A673 (cell line): Measurements from ENCODE around the gene KIAA0319L. TPM values are rescaled to one million over a fixed set of nuclear protein-coding genes. Genes with fewer than 3 reads are reported as not detected.

Experiments used
- BruUV-seq: library from RNA; stranded (reverse); fragments of 400-500 nt; replicated peaks from 2 replicates; lab custom pipeline; 2021; lab: Mats Ljungman, UMichigan
- CTCF ChIA-PET: fragments of 300-600 bp; sonication (Branson Sonifier 250); formaldehyde crosslinking; loops from one replicate; lab custom pipeline; 2022; ENCODE audit warnings: antibody characterized with exemption; lab: Charles Lee
- POLR2A ChIA-PET: fragments of 300-600 bp; sonication (Branson Sonifier 250); formaldehyde crosslinking; loops from one replicate; lab custom pipeline; 2022; ENCODE audit warnings: antibody characterized with exemption; ENCODE audit not compliant: low non-redundant PET; lab: Charles Lee
- DNase-seq: peaks from one replicate; pipeline ENCODE4 v3.0.0-alpha.2; 2015; ENCODE audit warnings: low spot score
- H3K27ac ChIP-seq: fragments of 200-600 bp; sonication (generic); 2 replicates; pipeline ENCODE4 v1.5.1; 2016; ENCODE audit warnings: mixed run types, low read depth, mild to moderate bottlenecking, mixed read lengths, antibody characterized with exemption, low read length; ENCODE audit not compliant: poor library complexity, severe bottlenecking
- H3K27me3 ChIP-seq: fragments of 200-600 bp; sonication (generic); replicated peaks from 2 replicates; pipeline ENCODE4 v1.6.1; 2017; ENCODE audit warnings: mixed run types, low read depth, mild to moderate bottlenecking, mixed read lengths, antibody characterized with exemption, low read length; ENCODE audit not compliant: insufficient read depth, poor library complexity
- H3K36me3 ChIP-seq: fragments of 200-600 bp; sonication (generic); 2 replicates; pipeline ENCODE4 v1.6.1; 2016; ENCODE audit warnings: mixed run types, mild to moderate bottlenecking, mixed read lengths, antibody characterized with exemption, low read length; ENCODE audit not compliant: insufficient read depth, poor library complexity, severe bottlenecking
- H3K4me1 ChIP-seq: fragments of 200-600 bp; sonication (generic); 2 replicates; pipeline ENCODE4 v1.6.1; 2017; ENCODE audit warnings: mixed run types, mild to moderate bottlenecking, mixed read lengths, antibody characterized with exemption, low read length; ENCODE audit not compliant: insufficient read depth, poor library complexity, severe bottlenecking
- H3K4me3 ChIP-seq: fragments of 200-600 bp; sonication (generic); 2 replicates; pipeline ENCODE4 v1.5.1; 2016; ENCODE audit warnings: low read depth, mixed run types, mild to moderate bottlenecking, mixed read lengths, low read length; ENCODE audit not compliant: poor library complexity, severe bottlenecking
- H3K9me3 ChIP-seq: fragments of 200-600 bp; sonication (generic); 2 replicates; pipeline ENCODE4 v1.6.1; 2016; ENCODE audit warnings: mixed run types, low read depth, mild to moderate bottlenecking, mixed read lengths, antibody characterized with exemption, low read length; ENCODE audit not compliant: poor library complexity, severe bottlenecking
- EZH2 ChIP-seq: fragments of 200-600 bp; sonication (generic); IDR thresholded peaks from 2 replicates; pipeline ENCODE4 v1.6.1; 2017; ENCODE audit warnings: borderline replicate concordance, low read depth, mild to moderate bottlenecking, mixed read lengths, antibody characterized with exemption, low read length; ENCODE audit not compliant: poor library complexity, severe bottlenecking
- intact Hi-C: fragments of 100-400 bp; cut with micrococcal nuclease; formaldehyde crosslinking; loops from one replicate; pipeline ENCODE4 v1.10.0; 2022; ENCODE audit not compliant: unreplicated experiment
- total RNA-seq: library from RNA; stranded (reverse); gene quantifications from 2 replicates; pipeline ENCODE4 v1.2.3, GENCODE V29; 2021
- TF ChIP-seq, protein P1 (sequence below): fragments of 300-800, 200-600 bp; sonication (generic); conservative IDR thresholded peaks from 2 replicates; pipeline ENCODE4 v1.5.1; 2017; ENCODE audit warnings: low read depth, mild to moderate bottlenecking, antibody characterized with exemption, low read length, moderate library complexity, mixed read lengths

KIAA0319L gene
- total RNA-seq, 1 experiment from 2014 or later = 33.7 TPM

DNA sequence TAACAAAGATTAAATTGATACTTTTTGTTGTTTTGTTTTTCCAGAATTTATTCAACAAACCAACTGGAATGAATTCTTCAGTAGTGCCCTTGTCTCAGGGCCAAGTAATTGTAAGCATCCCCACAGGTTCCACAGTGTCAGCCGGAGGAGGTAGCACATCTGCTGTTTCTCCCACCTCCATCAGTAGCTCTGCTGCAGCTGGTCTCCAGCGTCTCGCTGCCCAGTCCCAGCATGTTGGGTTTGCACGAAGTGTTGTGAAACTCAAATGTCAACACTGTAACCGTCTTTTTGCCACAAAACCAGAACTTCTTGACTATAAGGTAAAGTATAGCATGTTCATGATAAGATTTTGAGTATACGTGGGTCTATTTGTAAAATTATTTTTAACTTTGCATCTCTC, 170.2 kb downstream of the KIAA0319L start:
- Histone ChIP-seq H3K36me3 (peaks cover 47% of the 10 kb centered on the region), H3K4me3 (no peak overlapping the region), H3K9me3 (no peaks in the 10 kb centered on the region), H3K4me1 (no peaks in the 10 kb centered on the region), H3K27ac (no peak overlapping the region), H3K27me3 (no peaks in the 10 kb centered on the region)
- intact Hi-C loops = no loop called here
- ChIA-PET POLR2A (no interaction called here), CTCF (no interaction called here)
- no peak for DNase-seq
- TF ChIP-seq, protein P1, sequence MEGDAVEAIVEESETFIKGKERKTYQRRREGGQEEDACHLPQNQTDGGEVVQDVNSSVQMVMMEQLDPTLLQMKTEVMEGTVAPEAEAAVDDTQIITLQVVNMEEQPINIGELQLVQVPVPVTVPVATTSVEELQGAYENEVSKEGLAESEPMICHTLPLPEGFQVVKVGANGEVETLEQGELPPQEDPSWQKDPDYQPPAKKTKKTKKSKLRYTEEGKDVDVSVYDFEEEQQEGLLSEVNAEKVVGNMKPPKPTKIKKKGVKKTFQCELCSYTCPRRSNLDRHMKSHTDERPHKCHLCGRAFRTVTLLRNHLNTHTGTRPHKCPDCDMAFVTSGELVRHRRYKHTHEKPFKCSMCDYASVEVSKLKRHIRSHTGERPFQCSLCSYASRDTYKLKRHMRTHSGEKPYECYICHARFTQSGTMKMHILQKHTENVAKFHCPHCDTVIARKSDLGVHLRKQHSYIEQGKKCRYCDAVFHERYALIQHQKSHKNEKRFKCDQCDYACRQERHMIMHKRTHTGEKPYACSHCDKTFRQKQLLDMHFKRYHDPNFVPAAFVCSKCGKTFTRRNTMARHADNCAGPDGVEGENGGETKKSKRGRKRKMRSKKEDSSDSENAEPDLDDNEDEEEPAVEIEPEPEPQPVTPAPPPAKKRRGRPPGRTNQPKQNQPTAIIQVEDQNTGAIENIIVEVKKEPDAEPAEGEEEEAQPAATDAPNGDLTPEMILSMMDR = no peak
- no peak for TF ChIP-seq EZH2
- BruUV-seq = no TSS peak

DNA sequence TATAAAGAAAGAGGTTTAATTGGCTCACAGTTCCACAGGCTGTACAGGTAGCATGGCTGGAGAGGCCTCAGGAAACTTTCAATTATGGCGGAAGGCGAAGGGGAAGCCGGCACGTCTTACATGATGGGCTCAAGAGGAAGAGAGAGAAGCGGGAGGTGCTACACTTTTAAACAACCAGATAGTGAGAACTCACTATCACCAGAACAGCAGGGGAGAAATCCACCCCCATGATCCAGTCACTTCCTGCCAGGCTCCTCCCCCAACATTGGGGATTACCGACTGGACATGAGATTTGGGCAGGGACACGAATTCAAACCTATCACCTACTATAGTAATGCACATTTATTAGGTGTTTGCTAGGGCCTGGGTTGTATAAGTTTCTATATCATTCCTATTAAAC, 170.9 kb downstream of the KIAA0319L start:
- no peak for TF ChIP-seq EZH2
- TF ChIP-seq, protein P1 = no peak
- CTCF ChIA-PET = no interaction called here
- no TSS peak for BruUV-seq
- H3K27me3 ChIP-seq = no peaks in the 10 kb centered on the region
- H3K4me3 ChIP-seq = no peak overlapping the region
- POLR2A ChIA-PET = no interaction called here
- H3K27ac ChIP-seq = no peak overlapping the region
- DNase-seq = no peak
- H3K36me3 ChIP-seq = peaks cover 47% of the 10 kb centered on the region
- H3K9me3 ChIP-seq = no peaks in the 10 kb centered on the region
- no peaks in the 10 kb centered on the region for H3K4me1 ChIP-seq
- intact Hi-C loops = no loop called here

Other genes with a start within 250 kb of the KIAA0319L start
- 25.2 and 26.9 TPM in 2 replicates for gene NCDN, start 396 bp upstream of the KIAA0319L start, total RNA-seq
- 0.52 and 0.79 TPM in 2 replicates for gene TFAP2E, start 15.9 kb upstream of the KIAA0319L start, total RNA-seq
- gene PSMB2, start 84.1 kb upstream of the KIAA0319L start, total RNA-seq = 162 and 169 TPM in 2 replicates
- gene C1orf216, start 161.5 kb upstream of the KIAA0319L start, total RNA-seq = 24.4 and 26.1 TPM in 2 replicates
- 72.2 and 84.6 TPM in 2 replicates for gene CLSPN, start 212.6 kb upstream of the KIAA0319L start, total RNA-seq